ENCODE measurements around the gene CASZ1. TPM values are rescaled to one million over a fixed set of nuclear protein-coding genes. Genes with fewer than 3 reads are reported as not detected.

The CASZ1 gene
- total RNA-seq, 1 donor from 2014 or later: 11.8 TPM

DNA sequence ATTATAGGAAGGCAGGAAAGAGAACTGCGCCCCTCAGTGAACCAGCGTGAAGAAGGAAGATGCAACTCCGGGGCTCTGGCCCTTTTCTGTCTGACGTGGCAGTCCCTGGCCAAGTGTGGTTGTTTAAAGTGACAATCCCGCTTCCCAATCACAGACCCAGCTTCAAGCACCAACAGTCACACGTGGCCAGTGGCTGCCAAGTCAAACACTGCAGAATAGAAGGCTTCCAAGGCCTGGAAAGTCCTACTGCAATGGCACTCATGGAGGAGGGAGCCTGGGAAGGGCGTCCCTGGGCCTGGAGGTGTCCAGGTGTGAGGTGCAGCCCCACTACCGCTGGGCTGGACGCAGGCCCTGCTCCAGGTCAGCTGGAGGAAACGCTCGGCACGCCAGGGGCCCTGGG is 143.8 kb downstream of the CASZ1 start:
- no peak for DNase-seq (ENCODE audit: low read depth)
- no peak overlapping the region for H3K4me3 ChIP-seq (ENCODE audit: low read depth, low read length)
- TF ChIP-seq, protein P1, sequence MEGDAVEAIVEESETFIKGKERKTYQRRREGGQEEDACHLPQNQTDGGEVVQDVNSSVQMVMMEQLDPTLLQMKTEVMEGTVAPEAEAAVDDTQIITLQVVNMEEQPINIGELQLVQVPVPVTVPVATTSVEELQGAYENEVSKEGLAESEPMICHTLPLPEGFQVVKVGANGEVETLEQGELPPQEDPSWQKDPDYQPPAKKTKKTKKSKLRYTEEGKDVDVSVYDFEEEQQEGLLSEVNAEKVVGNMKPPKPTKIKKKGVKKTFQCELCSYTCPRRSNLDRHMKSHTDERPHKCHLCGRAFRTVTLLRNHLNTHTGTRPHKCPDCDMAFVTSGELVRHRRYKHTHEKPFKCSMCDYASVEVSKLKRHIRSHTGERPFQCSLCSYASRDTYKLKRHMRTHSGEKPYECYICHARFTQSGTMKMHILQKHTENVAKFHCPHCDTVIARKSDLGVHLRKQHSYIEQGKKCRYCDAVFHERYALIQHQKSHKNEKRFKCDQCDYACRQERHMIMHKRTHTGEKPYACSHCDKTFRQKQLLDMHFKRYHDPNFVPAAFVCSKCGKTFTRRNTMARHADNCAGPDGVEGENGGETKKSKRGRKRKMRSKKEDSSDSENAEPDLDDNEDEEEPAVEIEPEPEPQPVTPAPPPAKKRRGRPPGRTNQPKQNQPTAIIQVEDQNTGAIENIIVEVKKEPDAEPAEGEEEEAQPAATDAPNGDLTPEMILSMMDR (conservative IDR thresholded peaks at IDR 0.05; ENCODE audit: low read depth, low read length): no peak

GRCh38 chr1:10651793-10652192 is 144.7 kb downstream of the CASZ1 start:
- TF ChIP-seq, protein P1 (conservative IDR thresholded peaks at IDR 0.05; ENCODE audit: low read depth, low read length): no peak
- DNase-seq (ENCODE audit: low read depth): no peak
- H3K4me3 ChIP-seq (ENCODE audit: low read depth, low read length): no peak overlapping the region

DNA sequence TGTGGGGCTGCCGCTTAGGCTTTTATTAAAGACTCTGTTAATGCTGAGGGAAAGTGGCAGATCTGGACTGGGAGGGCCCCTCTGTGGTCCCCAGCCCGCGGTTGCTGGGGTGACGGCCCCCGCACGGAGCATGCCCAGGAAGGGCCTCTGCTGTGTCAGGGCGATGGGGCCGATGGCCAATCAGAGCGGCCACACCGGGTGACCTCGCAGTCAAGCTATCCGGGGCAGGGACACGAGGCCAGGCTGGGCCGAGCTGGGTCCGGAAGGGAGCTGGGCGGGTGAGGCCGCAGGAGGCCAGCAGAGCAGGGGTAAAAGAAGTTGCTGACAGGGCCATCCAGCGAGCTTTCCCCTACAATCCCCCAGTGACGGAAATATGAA is 145.1 kb downstream of the CASZ1 start:
- TF ChIP-seq, protein P1 (conservative IDR thresholded peaks at IDR 0.05; ENCODE audit: low read depth, low read length): no peak
- no peak overlapping the region for H3K4me3 ChIP-seq (ENCODE audit: low read depth, low read length)
- DNase-seq (ENCODE audit: low read depth): no peak

DNA sequence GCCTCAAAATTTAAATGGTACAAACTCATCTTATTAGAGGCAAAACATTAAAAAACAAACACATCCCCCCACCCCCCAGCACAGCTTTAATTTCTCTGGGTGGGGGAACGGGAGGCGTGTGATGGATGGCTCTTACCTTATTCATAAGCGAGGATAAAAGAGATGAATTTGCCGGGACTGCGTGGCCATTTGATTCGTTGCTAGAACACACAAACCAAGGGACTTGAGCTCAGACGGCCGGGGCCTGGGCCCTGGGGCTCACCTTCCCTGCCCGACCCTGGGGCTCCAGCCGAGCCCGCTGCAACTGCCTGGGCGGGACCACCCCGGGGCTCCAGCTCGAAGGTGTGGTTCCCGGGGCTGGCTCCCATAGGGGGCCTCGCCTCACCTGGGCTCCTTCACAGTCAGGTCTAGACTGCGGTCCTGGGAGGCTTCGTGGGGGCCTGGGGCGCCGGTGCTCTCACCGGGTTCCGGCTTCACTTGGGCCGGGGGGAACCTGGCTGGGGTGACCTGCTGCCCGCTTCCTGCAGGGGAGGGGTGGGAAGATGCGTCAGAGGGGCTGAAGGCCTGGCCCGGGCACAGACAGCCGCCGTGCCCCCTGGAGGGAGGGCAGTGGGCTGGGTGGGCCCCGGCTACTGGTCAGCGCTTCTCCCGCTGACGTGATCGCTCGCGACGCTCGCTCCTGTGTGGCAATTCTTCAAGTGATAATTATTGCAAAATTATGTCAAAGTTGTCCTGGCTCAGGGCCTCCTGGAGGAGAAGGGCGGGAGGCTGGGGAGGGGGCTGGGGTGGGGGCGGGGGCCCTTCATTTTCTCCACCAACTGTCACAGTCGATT is 145.7 kb downstream of the CASZ1 start:
- TF ChIP-seq, protein P1 (conservative IDR thresholded peaks at IDR 0.05; ENCODE audit: low read depth, low read length): no peak
- no peak for DNase-seq (ENCODE audit: low read depth)
- H3K4me3 ChIP-seq (ENCODE audit: low read depth, low read length): no peak overlapping the region

DNA sequence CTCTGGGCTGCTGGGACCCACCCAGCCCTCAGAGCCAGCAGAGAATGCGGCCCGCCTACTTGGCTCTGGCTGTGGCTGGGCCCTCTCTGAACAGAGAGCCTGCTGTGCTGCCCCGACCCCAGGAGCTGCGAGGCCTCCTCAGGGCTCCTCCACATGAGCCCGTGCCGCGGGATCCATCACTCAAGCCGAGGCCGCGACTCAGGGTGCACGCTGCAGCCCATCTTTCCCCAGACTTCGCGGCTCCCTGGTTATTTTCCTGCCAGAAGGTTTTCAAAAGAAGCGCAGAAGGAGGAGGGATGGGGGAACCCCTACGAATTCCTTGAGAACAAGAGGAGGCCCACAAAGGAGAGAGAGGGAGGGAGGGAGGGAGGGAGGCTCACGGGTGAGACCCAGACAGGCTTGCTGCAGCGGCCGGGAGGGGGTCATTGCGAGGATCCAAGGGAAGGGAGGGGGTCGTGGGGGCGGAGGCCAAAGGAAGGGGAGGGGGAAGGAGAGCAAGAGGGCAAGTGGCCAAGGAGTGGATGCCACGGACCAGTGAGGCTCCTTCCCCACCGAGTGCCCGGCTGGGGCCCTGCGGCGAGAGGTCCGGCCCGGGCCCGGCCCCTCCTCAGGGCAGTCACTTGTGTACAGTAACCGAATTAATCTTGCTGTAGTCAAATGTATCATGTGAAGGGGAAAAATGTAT is 146.8 kb downstream of the CASZ1 start:
- H3K4me3 ChIP-seq (ENCODE audit: low read depth, low read length): no peak overlapping the region
- no peak for DNase-seq (ENCODE audit: low read depth)
- TF ChIP-seq, protein P1 (conservative IDR thresholded peaks at IDR 0.05; ENCODE audit: low read depth, low read length): no peak

- TF ChIP-seq, protein P1 (conservative IDR thresholded peaks at IDR 0.05; ENCODE audit: low read depth, low read length): no peak
- H3K4me3 ChIP-seq (ENCODE audit: low read depth, low read length): no peak overlapping the region
These were observed 147.5 kb downstream of the CASZ1 start for GRCh38 chr1:10648689-10649516.

More at GRCh38 chr1:10648689-10649516, 147.5 kb downstream of the CASZ1 start:
- no peak for DNase-seq (ENCODE audit: low read depth)

Measured in epithelial cell of proximal tubule (primary cell).